H1 (cell line): ENCODE measurements around the gene IGFL3. TPM values are rescaled to one million over a fixed set of nuclear protein-coding genes. Genes with fewer than 3 reads are reported as not detected.

Source experiments
- CTCF ChIA-PET: fragments of 300-600 bp; sonication (Branson Sonifier 250); formaldehyde crosslinking; loops from one replicate; lab custom pipeline; 2021; ENCODE audit not compliant: partially characterized antibody; lab: Charles Lee
- POLR2A ChIA-PET: fragments of 300-600 bp; sonication (Branson Sonifier 250); formaldehyde crosslinking; loops from one replicate; lab custom pipeline; 2021; ENCODE audit warnings: inconsistent platforms; ENCODE audit not compliant: partially characterized antibody; lab: Charles Lee
- DNase-seq, 2 experiments: peaks; one replicate each; pipeline versions ENCODE4 v3.0.0 to v3.0.0-alpha.2; 2010 to 2022; ENCODE audit warnings: low spot score in 2 of 2, low read depth in 1 of 2, mixed read lengths in 1 of 2
- FAIRE-seq: peaks from 2 replicates; lab custom pipeline; 2011; peaks lifted over from hg19 to GRCh38; lab: Jason Lieb, UNC
- H2AFZ ChIP-seq: 2 replicates; pipeline ENCODE4 v1.8.1; 2012; ENCODE audit warnings: low read length, inconsistent platforms
- H2AK5ac ChIP-seq: 2 replicates; pipeline ENCODE4 v1.6.1; 2013; ENCODE audit warnings: low read depth, low read length
- H2BK120ac ChIP-seq: replicated peaks from 2 replicates; pipeline ENCODE3; 2013; ENCODE audit warnings: low read depth, low read length, inconsistent platforms
- H2BK12ac ChIP-seq: 2 replicates; pipeline ENCODE4 v1.6.1; 2013; ENCODE audit warnings: low read depth, low read length
- H2BK15ac ChIP-seq: 2 replicates; pipeline ENCODE4 v1.6.1; 2013; ENCODE audit warnings: low read length
- H2BK20ac ChIP-seq: 2 replicates; pipeline ENCODE4 v1.6.1; 2013; ENCODE audit warnings: low read length
- H2BK5ac ChIP-seq: 2 replicates; pipeline ENCODE4 v1.6.1; 2013; ENCODE audit warnings: low read depth, low read length
- H3K14ac ChIP-seq: 2 replicates; pipeline ENCODE4 v1.6.1; 2013; ENCODE audit warnings: inconsistent platforms; ENCODE audit not compliant: insufficient read length
- H3K18ac ChIP-seq: 2 replicates; pipeline ENCODE4 v1.6.1; 2013; ENCODE audit warnings: low read length; ENCODE audit errors: extremely low read depth
- H3K23ac ChIP-seq: 2 replicates; pipeline ENCODE4 v1.6.1; 2013; ENCODE audit warnings: inconsistent platforms; ENCODE audit not compliant: insufficient read length
- H3K23me2 ChIP-seq: 2 replicates; pipeline ENCODE4 v1.6.1; 2013; ENCODE audit warnings: low read depth, low read length
- H3K27ac ChIP-seq: 2 replicates; pipeline ENCODE4 v1.6.1; 2011; ENCODE audit warnings: low read depth, low read length, inconsistent platforms
- H3K27me3 ChIP-seq, 4 experiments: replicated peaks in 1 of 4; 1 replicate in 1 of 4; 2 replicates in 3 of 4; pipeline versions ENCODE4 v1.6.1 to v1.8.1; 2011 to 2013; ENCODE audit warnings: low read length in 3 of 4, mild to moderate bottlenecking in 3 of 4, inconsistent platforms in 2 of 4, mixed read lengths in 2 of 4, moderate library complexity in 1 of 4; ENCODE audit not compliant: control insufficient read depth in 3 of 4, insufficient read depth in 3 of 4; ENCODE audit errors: extremely low read depth in 1 of 4
- H3K36me3 ChIP-seq, 4 experiments: 2 replicates each; pipeline versions ENCODE4 v1.6.1 to v1.8.1; 2011 to 2013; ENCODE audit warnings: mild to moderate bottlenecking in 4 of 4, low read length in 3 of 4, moderate library complexity in 2 of 4, control low read depth in 1 of 4, inconsistent platforms in 1 of 4; ENCODE audit not compliant: insufficient read depth in 4 of 4, control insufficient read depth in 2 of 4
- H3K4ac ChIP-seq: replicated peaks from 2 replicates; pipeline ENCODE3; 2013; ENCODE audit warnings: low read length, low read depth, mixed read lengths, inconsistent platforms; ENCODE audit not compliant: insufficient read length
- H3K4me1 ChIP-seq, 4 experiments: replicated peaks in 1 of 4; 1 replicate in 1 of 4; 2 replicates in 3 of 4; pipeline versions ENCODE4 v1.6.1 to v1.8.1; 2011 to 2013; ENCODE audit warnings: low read length in 3 of 4, inconsistent platforms in 2 of 4, mixed read lengths in 1 of 4; ENCODE audit not compliant: insufficient read depth in 4 of 4, control insufficient read depth in 3 of 4
- H3K4me2 ChIP-seq, 2 experiments: 2 replicates each; pipeline versions ENCODE4 v1.6.1 to v1.8.1; 2011 to 2013; ENCODE audit warnings: low read depth in 2 of 2, low read length in 2 of 2, control low read depth in 1 of 2, inconsistent platforms in 1 of 2, mild to moderate bottlenecking in 1 of 2; ENCODE audit not compliant: insufficient read depth in 1 of 2
- H3K4me3 ChIP-seq, 4 experiments: fragments of 200-600, 300-600 bp in 1 of 4; sonication (generic), shearing (Covaris generic), sonication (Bioruptor Twin) in 1 of 4; 2 replicates each; pipeline versions ENCODE4 v1.5.1 to v1.8.1; 2011 to 2016; ENCODE audit warnings: low read length in 4 of 4, low read depth in 3 of 4, control low read depth in 2 of 4, inconsistent platforms in 2 of 4, mild to moderate bottlenecking in 2 of 4, mixed read lengths in 1 of 4, moderate library complexity in 1 of 4; ENCODE audit not compliant: insufficient read depth in 2 of 4; ENCODE audit errors: extremely low read depth in 1 of 4
- H3K56ac ChIP-seq: replicated peaks from 2 replicates; pipeline ENCODE3; 2013; ENCODE audit warnings: low read depth, mild to moderate bottlenecking, mixed read lengths, low read length, inconsistent platforms; ENCODE audit not compliant: insufficient read length
- H3K79me1 ChIP-seq: 2 replicates; pipeline ENCODE4 v1.6.1; 2013; ENCODE audit warnings: low read depth, low read length, control low read depth
- H3K79me2 ChIP-seq, 2 experiments: 2 replicates each; pipeline versions ENCODE4 v1.6.1 to v1.8.1; 2012 to 2013; ENCODE audit warnings: low read length in 2 of 2, mild to moderate bottlenecking in 2 of 2, inconsistent platforms in 1 of 2; ENCODE audit not compliant: insufficient read depth in 2 of 2, control insufficient read depth in 1 of 2
- H3K9ac ChIP-seq, 4 experiments: replicated peaks in 1 of 4; 1 replicate in 1 of 4; 2 replicates in 3 of 4; pipeline versions ENCODE4 v1.6.1 to v1.8.1; 2011 to 2013; ENCODE audit warnings: low read depth in 3 of 4, low read length in 3 of 4, control low read depth in 2 of 4, mild to moderate bottlenecking in 2 of 4, moderate library complexity in 2 of 4, inconsistent platforms in 1 of 4; ENCODE audit errors: extremely low read depth in 1 of 4
- H3K9me3 ChIP-seq, 2 experiments: 2 replicates each; pipeline versions ENCODE4 v1.6.1 to v1.8.1; 2012 to 2013; ENCODE audit warnings: mild to moderate bottlenecking in 2 of 2, moderate library complexity in 2 of 2, control low read depth in 1 of 2, inconsistent platforms in 1 of 2, low read depth in 1 of 2, low read length in 1 of 2, mixed read lengths in 1 of 2; ENCODE audit not compliant: insufficient read depth in 2 of 2
- H4K20me1 ChIP-seq, 2 experiments: replicated peaks in 1 of 2; 2 replicates each; pipeline versions ENCODE3 to v1.8.1; 2011 to 2013; ENCODE audit warnings: inconsistent platforms in 2 of 2, low read length in 2 of 2, mild to moderate bottlenecking in 1 of 2; ENCODE audit not compliant: insufficient read depth in 2 of 2, control insufficient read depth in 1 of 2
- H4K5ac ChIP-seq: 2 replicates; pipeline ENCODE4 v1.6.1; 2013; ENCODE audit warnings: low read length, low read depth, mixed read lengths, inconsistent platforms; ENCODE audit not compliant: insufficient read length
- H4K8ac ChIP-seq: 2 replicates; pipeline ENCODE4 v1.8.0; 2013; ENCODE audit warnings: mild to moderate bottlenecking, moderate library complexity, low read length, inconsistent platforms; ENCODE audit not compliant: insufficient read depth; ENCODE audit errors: extremely low read depth
- H4K91ac ChIP-seq: replicated peaks from 2 replicates; pipeline ENCODE3; 2013; ENCODE audit warnings: low read length, mixed read lengths, inconsistent platforms; ENCODE audit not compliant: insufficient read length
- HDAC6 ChIP-seq: IDR thresholded peaks from one replicate; pipeline ENCODE4 v1.7.1; 2012; ENCODE audit warnings: low read depth, mild to moderate bottlenecking, inconsistent platforms, low read length, moderate library complexity
- TEAD4 ChIP-seq: IDR thresholded peaks from 2 replicates; pipeline ENCODE4 v1.6.1; 2012; ENCODE audit warnings: low read depth, low read length, inconsistent platforms, mixed read lengths
- polyA plus RNA-seq, 7 experiments: library from polyadenylated mRNA; depleted of rRNA in 3 of 7; stranded (reverse) in 5 of 7; unstranded in 2 of 7; fragments of >200 nt in 5 of 7; fragments of 200-250 nt in 2 of 7; gene quantifications; 1 replicate in 5 of 7; 2 replicates in 1 of 7; 4 replicates in 1 of 7; pipeline versions ENCODE4 v1.2.1 to v1.2.3, GENCODE V29; 2011 to 2013; ENCODE audit warnings: missing spikeins in 2 of 7, mixed read lengths in 2 of 7
- total RNA-seq: library from RNA; stranded (reverse); fragmentation: NEBNext Ultra II Directional; extraction: Animal tissue kit (Norgen Biotek cat#: 25700); gene quantifications from 2 replicates; pipeline ENCODE4 v1.2.1, GENCODE V29; 2021

The IGFL3 gene
- total and polyA plus RNA-seq, 2 of the 8 experiments (the other 6 are each of a cell fraction or from before 2014, with no cell fraction given), result 0.12 TPM; not detected in 1

DNA sequence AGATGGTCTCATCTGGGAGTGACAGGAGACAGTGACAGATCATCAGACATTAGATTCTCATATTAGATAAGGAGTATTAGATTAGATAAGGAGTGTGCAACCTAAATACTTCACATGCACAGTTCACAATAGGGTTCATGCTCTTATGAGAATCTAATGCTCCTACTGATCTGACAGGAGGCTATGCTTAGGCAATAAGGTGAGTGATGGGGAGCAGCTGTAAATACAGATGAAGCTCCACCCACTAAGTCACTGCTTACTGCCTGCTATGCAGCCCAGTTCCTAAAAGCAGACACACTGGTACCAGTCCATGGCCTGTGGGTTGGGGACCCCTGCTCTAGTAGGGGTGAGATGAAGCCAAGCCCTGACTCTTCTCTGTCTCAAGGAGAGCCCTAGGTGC is 10.0 kb upstream of the IGFL3 start:
- Histone ChIP-seq H2BK15ac (no peak overlapping the region), H2BK5ac (peak overlapping the region; percentile 99), H3K36me3 (no peaks in the 10 kb centered on the region), H4K91ac (peak overlapping the region; percentile 48), H4K8ac (no peak overlapping the region), H4K20me1 (no peaks in the 10 kb centered on the region), H3K27ac (peak overlapping the region; percentile 59; the same call in 1 of the 2 replicates), H2AFZ (no peak overlapping the region), H3K23ac (no peak overlapping the region), H4K5ac (peak overlapping the region; percentile 25), H3K9me3 (peaks cover 0 to 5% of the 10 kb centered on the region in 2 experiments; a peak in 1 of 4 replicates), H3K23me2 (no peaks in the 10 kb centered on the region; the same call in none of the 2 replicates), H3K14ac (no peak overlapping the region), H3K4ac (peak overlapping the region; percentile 69), H3K79me2 (no peaks in the 10 kb centered on the region), H3K4me2 (peak overlapping the region in 1 of 2 experiments; percentile 18; a peak in 1 of 4 replicates), H3K18ac (peak overlapping the region; percentile 92), H3K56ac (no peak overlapping the region), H3K27me3 (no peaks in the 10 kb centered on the region; a peak in 1 of 7 replicates), H3K79me1 (no peaks in the 10 kb centered on the region), H3K9ac (no peak overlapping the region), H2AK5ac (peak overlapping the region; percentile 98), H3K4me3 (no peak overlapping the region), H2BK20ac (peak overlapping the region; percentile 100), H3K4me1 (peaks cover 5 to 18% (median 8%) of the 10 kb centered on the region in 4 experiments), H2BK120ac (peak overlapping the region; percentile 73), H2BK12ac (peak overlapping the region; percentile 98)
- FAIRE-seq, result no peak
- DNase-seq, result no peak
- POLR2A ChIA-PET, result interaction anchor here (1.2 to 2.8 kb wide), 11 partner anchors 9 to 231 kb away, joined by 3 to 18 read pairs (median 7); no protein-coding TSS in a partner anchor
- CTCF ChIA-PET, result interaction anchor here (0.5 to 1.6 kb wide), 3 partner anchors 70 to 341 kb away, joined by 3 to 4 read pairs (median 4); no protein-coding TSS in a partner anchor
- no peak for TF ChIP-seq HDAC6
- TF ChIP-seq TEAD4, result no peak
